Measurements from ENCODE around the gene ACR.

Gene ACR

GRCh38 chr22:50720301-50721256 is 17.4 kb upstream of the ACR start:
- DNase-seq (ENCODE audit: low read depth, low spot score) = no peak
- Histone ChIP-seq H3K27me3 (ENCODE audit: insufficient read depth, insufficient read length) (peaks cover 31% of the 10 kb centered on the region), H3K9me3 (ENCODE audit: insufficient read depth, low read length) (no peaks in the 10 kb centered on the region), H3K4me3 (ENCODE audit: insufficient read length, low read depth) (peak overlapping the region; percentile 36), H3K9ac (ENCODE audit: insufficient read length, low read depth) (peak overlapping the region; percentile 67), H3K36me3 (ENCODE audit: insufficient read depth, insufficient read length, low read length) (peaks cover 28% of the 10 kb centered on the region), H3K4me1 (ENCODE audit: insufficient read depth, insufficient read length) (no peaks in the 10 kb centered on the region)
- TF ChIP-seq SUZ12 (IDR thresholded peaks at IDR 0.05; ENCODE audit: extremely low read depth, insufficient read depth, insufficient read length) (no peak), ZNF274 (IDR thresholded peaks at IDR 0.05; ENCODE audit: low read depth, low read length) (no peak), YY1 (IDR thresholded peaks at IDR 0.05; ENCODE audit: insufficient read depth, insufficient read length) (no peak)

GRCh38 chr22:50721257-50721844 is 16.7 kb upstream of the ACR start:
- H3K9me3 ChIP-seq (ENCODE audit: insufficient read depth, low read length) = no peaks in the 10 kb centered on the region
- no peaks in the 10 kb centered on the region for H3K4me1 ChIP-seq (ENCODE audit: insufficient read depth, insufficient read length)
- H3K27me3 ChIP-seq (ENCODE audit: insufficient read depth, insufficient read length) = peaks cover 31% of the 10 kb centered on the region
- no peak for TF ChIP-seq SUZ12 (IDR thresholded peaks at IDR 0.05; ENCODE audit: extremely low read depth, insufficient read depth, insufficient read length)
- TF ChIP-seq ZNF274 (IDR thresholded peaks at IDR 0.05; ENCODE audit: low read depth, low read length) = no peak
- no peak overlapping the region for H3K9ac ChIP-seq (ENCODE audit: insufficient read length, low read depth)
- H3K4me3 ChIP-seq (ENCODE audit: insufficient read length, low read depth) = no peak overlapping the region
- H3K36me3 ChIP-seq (ENCODE audit: insufficient read depth, insufficient read length, low read length) = peaks cover 36% of the 10 kb centered on the region
- DNase-seq (ENCODE audit: low read depth, low spot score) = no peak

GRCh38 chr22:50722048-50722701 is 15.8 kb upstream of the ACR start:
- Histone ChIP-seq H3K4me3 (ENCODE audit: insufficient read length, low read depth) (no peak overlapping the region), H3K36me3 (ENCODE audit: insufficient read depth, insufficient read length, low read length) (peaks cover 42% of the 10 kb centered on the region), H3K9me3 (ENCODE audit: insufficient read depth, low read length) (no peaks in the 10 kb centered on the region), H3K4me1 (ENCODE audit: insufficient read depth, insufficient read length) (no peaks in the 10 kb centered on the region), H3K27me3 (ENCODE audit: insufficient read depth, insufficient read length) (peaks cover 31% of the 10 kb centered on the region), H3K9ac (ENCODE audit: insufficient read length, low read depth) (no peak overlapping the region)
- TF ChIP-seq SUZ12 (IDR thresholded peaks at IDR 0.05; ENCODE audit: extremely low read depth, insufficient read depth, insufficient read length) = no peak
- no peak for TF ChIP-seq ZNF274 (IDR thresholded peaks at IDR 0.05; ENCODE audit: low read depth, low read length)
- no peak for TF ChIP-seq YY1 (IDR thresholded peaks at IDR 0.05; ENCODE audit: insufficient read depth, insufficient read length)
- no peak for DNase-seq (ENCODE audit: low read depth, low spot score)

GRCh38 chr22:50722716-50723428 is 15.1 kb upstream of the ACR start:
- Histone ChIP-seq H3K4me3 (ENCODE audit: insufficient read length, low read depth) (no peak overlapping the region), H3K27me3 (ENCODE audit: insufficient read depth, insufficient read length) (peaks cover 31% of the 10 kb centered on the region), H3K9ac (ENCODE audit: insufficient read length, low read depth) (no peak overlapping the region), H3K4me1 (ENCODE audit: insufficient read depth, insufficient read length) (no peaks in the 10 kb centered on the region), H3K9me3 (ENCODE audit: insufficient read depth, low read length) (no peaks in the 10 kb centered on the region), H3K36me3 (ENCODE audit: insufficient read depth, insufficient read length, low read length) (peaks cover 37% of the 10 kb centered on the region)
- no peak for DNase-seq (ENCODE audit: low read depth, low spot score)
- TF ChIP-seq ZNF274 (IDR thresholded peaks at IDR 0.05; ENCODE audit: low read depth, low read length) (no peak), SUZ12 (IDR thresholded peaks at IDR 0.05; ENCODE audit: extremely low read depth, insufficient read depth, insufficient read length) (no peak), YY1 (IDR thresholded peaks at IDR 0.05; ENCODE audit: insufficient read depth, insufficient read length) (no peak)

GRCh38 chr22:50723991-50724390 is 14.0 kb upstream of the ACR start:
- no peaks in the 10 kb centered on the region for H3K4me1 ChIP-seq (ENCODE audit: insufficient read depth, insufficient read length)
- H3K36me3 ChIP-seq (ENCODE audit: insufficient read depth, insufficient read length, low read length) = peaks cover 37% of the 10 kb centered on the region
- H3K9me3 ChIP-seq (ENCODE audit: insufficient read depth, low read length) = no peaks in the 10 kb centered on the region
- TF ChIP-seq SUZ12 (IDR thresholded peaks at IDR 0.05; ENCODE audit: extremely low read depth, insufficient read depth, insufficient read length) (no peak), ZNF274 (IDR thresholded peaks at IDR 0.05; ENCODE audit: low read depth, low read length) (no peak), YY1 (IDR thresholded peaks at IDR 0.05; ENCODE audit: insufficient read depth, insufficient read length) (no peak)
- no peak overlapping the region for H3K4me3 ChIP-seq (ENCODE audit: insufficient read length, low read depth)
- H3K9ac ChIP-seq (ENCODE audit: insufficient read length, low read depth) = no peak overlapping the region
- H3K27me3 ChIP-seq (ENCODE audit: insufficient read depth, insufficient read length) = peaks cover 28% of the 10 kb centered on the region
- DNase-seq (ENCODE audit: low read depth, low spot score) = no peak

GRCh38 chr22:50724616-50725015 is 13.4 kb upstream of the ACR start:
- peaks cover 37% of the 10 kb centered on the region for H3K36me3 ChIP-seq (ENCODE audit: insufficient read depth, insufficient read length, low read length)
- H3K9me3 ChIP-seq (ENCODE audit: insufficient read depth, low read length) = no peaks in the 10 kb centered on the region
- H3K4me1 ChIP-seq (ENCODE audit: insufficient read depth, insufficient read length) = no peaks in the 10 kb centered on the region
- H3K4me3 ChIP-seq (ENCODE audit: insufficient read length, low read depth) = no peak overlapping the region
- H3K27me3 ChIP-seq (ENCODE audit: insufficient read depth, insufficient read length) = peaks cover 21% of the 10 kb centered on the region
- TF ChIP-seq YY1 (IDR thresholded peaks at IDR 0.05; ENCODE audit: insufficient read depth, insufficient read length) = no peak
- no peak for TF ChIP-seq SUZ12 (IDR thresholded peaks at IDR 0.05; ENCODE audit: extremely low read depth, insufficient read depth, insufficient read length)
- TF ChIP-seq ZNF274 (IDR thresholded peaks at IDR 0.05; ENCODE audit: low read depth, low read length) = no peak
- DNase-seq (ENCODE audit: low read depth, low spot score) = no peak
- H3K9ac ChIP-seq (ENCODE audit: insufficient read length, low read depth) = no peak overlapping the region

Measured in NT2/D1 (cell line).